Choroid plexus epithelial cell (primary cell): ENCODE measurements around the gene GIGYF2.

ENCODE experiments used
- DNase-seq: peaks from one replicate; pipeline ENCODE4 v3.0.0-alpha.2; 2010; ENCODE audit warnings: low read depth
- H3K4me3 ChIP-seq: 2 replicates; pipeline ENCODE4 v1.5.1; 2011; ENCODE audit warnings: low read depth, mild to moderate bottlenecking, control low read depth, low read length, moderate library complexity
- CTCF ChIP-seq: conservative IDR thresholded peaks from 2 replicates; pipeline ENCODE4 v1.5.1; 2011; ENCODE audit warnings: low read depth, mild to moderate bottlenecking, control low read depth, inconsistent platforms, low read length, moderate library complexity

The GIGYF2 gene

GRCh38 chr2:232728785-232729184 lies 31.7 kb downstream of the GIGYF2 start:
- no peak overlapping the region for H3K4me3 ChIP-seq
- no peak for TF ChIP-seq CTCF
- no peak for DNase-seq

- DNase-seq, result no peak
- TF ChIP-seq CTCF, result no peak
- no peak overlapping the region for H3K4me3 ChIP-seq
Measured at GRCh38 chr2:232731470-232731869, 34.3 kb downstream of the GIGYF2 start.

GRCh38 chr2:232741294-232741693 lies 44.2 kb downstream of the GIGYF2 start:
- no peak overlapping the region for H3K4me3 ChIP-seq
- no peak for DNase-seq
- TF ChIP-seq CTCF, result no peak

- TF ChIP-seq CTCF, result no peak
- no peak overlapping the region for H3K4me3 ChIP-seq
- DNase-seq, result no peak
Measured at GRCh38 chr2:232741972-232742371, 44.8 kb downstream of the GIGYF2 start.

- DNase-seq, result no peak
- no peak overlapping the region for H3K4me3 ChIP-seq
- no peak for TF ChIP-seq CTCF
Measured at GRCh38 chr2:232744963-232745362, 47.8 kb downstream of the GIGYF2 start.

GRCh38 chr2:232748038-232748437 lies 50.9 kb downstream of the GIGYF2 start:
- no peak for DNase-seq

More at GRCh38 chr2:232748038-232748437, 50.9 kb downstream of the GIGYF2 start:
- H3K4me3 ChIP-seq, result no peak overlapping the region
- no peak for TF ChIP-seq CTCF
